Caco-2 (cell line): ENCODE data around the gene KCNH5. TPM values are rescaled to one million over a fixed set of nuclear protein-coding genes. Genes with fewer than 3 reads are reported as not detected.

ENCODE experiments used
- BruUV-seq: library from RNA; stranded (reverse); fragments of 400-500 nt; replicated peaks from 2 replicates; lab custom pipeline; 2021; lab: Mats Ljungman, UMichigan
- CTCF ChIA-PET: fragments of 300-600 bp; sonication (Branson Sonifier 250); formaldehyde crosslinking; loops from one replicate; lab custom pipeline; 2022; ENCODE audit warnings: antibody characterized with exemption; lab: Charles Lee
- POLR2A ChIA-PET: fragments of 300-600 bp; sonication (Branson Sonifier 250); formaldehyde crosslinking; loops from one replicate; lab custom pipeline; 2022; ENCODE audit warnings: antibody characterized with exemption; lab: Charles Lee
- DNase-seq, 2 experiments: peaks; one replicate each; pipeline versions ENCODE4 v3.0.0 to v3.0.0-alpha.2; 2020 to 2022
- H3K27me3 ChIP-seq: replicated peaks from 2 replicates; pipeline ENCODE4 v1.6.0; 2011; ENCODE audit warnings: low read length; ENCODE audit not compliant: control insufficient read depth, insufficient read depth
- H3K36me3 ChIP-seq: 2 replicates; pipeline ENCODE4 v1.5.1; 2011; ENCODE audit warnings: low read length; ENCODE audit not compliant: control insufficient read depth, insufficient read depth
- H3K4me1 ChIP-seq: fragments of 250-450 bp; sonication (Bioruptor Pico); 2 replicates; pipeline ENCODE4 v1.5.1; 2020; ENCODE audit warnings: mild to moderate bottlenecking
- H3K4me3 ChIP-seq: 2 replicates; pipeline ENCODE4 v1.5.1; 2011; ENCODE audit warnings: low read depth, mild to moderate bottlenecking, control low read depth, low read length
- H3K9me3 ChIP-seq: fragments of 250-450 bp; sonication (Bioruptor Pico); 2 replicates; pipeline ENCODE4 v1.5.1; 2020; ENCODE audit warnings: mild to moderate bottlenecking, moderate library complexity
- H3K27ac Mint-ChIP-seq: one replicate; pipeline ENCODE4 v1.8.0; 2022; ENCODE audit warnings: mixed read lengths; ENCODE audit not compliant: unreplicated experiment
- H3K27me3 Mint-ChIP-seq: one replicate; pipeline ENCODE4 v1.8.0; 2022; ENCODE audit warnings: mixed read lengths; ENCODE audit not compliant: insufficient read depth, unreplicated experiment
- H3K36me3 Mint-ChIP-seq: one replicate; pipeline ENCODE4 v1.8.0; 2022; ENCODE audit warnings: mild to moderate bottlenecking, mixed read lengths; ENCODE audit not compliant: insufficient read depth, unreplicated experiment
- H3K4me1 Mint-ChIP-seq: one replicate; pipeline ENCODE4 v1.8.0; 2022; ENCODE audit warnings: low read depth, mixed read lengths; ENCODE audit not compliant: unreplicated experiment
- H3K4me3 Mint-ChIP-seq: one replicate; pipeline ENCODE4 v1.8.0; 2022; ENCODE audit warnings: mild to moderate bottlenecking, moderate library complexity, mixed read lengths; ENCODE audit not compliant: unreplicated experiment
- H3K9me3 Mint-ChIP-seq: one replicate; pipeline ENCODE4 v1.8.0; 2022; ENCODE audit warnings: mixed read lengths; ENCODE audit not compliant: unreplicated experiment
- CTCF ChIP-seq, 2 experiments: fragments of 200-600 bp in 1 of 2; IDR thresholded peaks; 1 replicate in 1 of 2; 2 replicates in 1 of 2; pipeline versions ENCODE4 v1.5.1 to v1.8.0; 2011 to 2022; ENCODE audit warnings: antibody characterized with exemption in 1 of 2, control low read depth in 1 of 2, inconsistent platforms in 1 of 2, low read depth in 1 of 2, low read length in 1 of 2, mild to moderate bottlenecking in 1 of 2, moderate library complexity in 1 of 2; ENCODE audit not compliant: insufficient read depth in 1 of 2, severe bottlenecking in 1 of 2, unreplicated experiment in 1 of 2
- intact Hi-C: fragments of 100-400 bp; cut with micrococcal nuclease; formaldehyde crosslinking; loops from one replicate; pipeline ENCODE4 v1.10.0; 2022; ENCODE audit not compliant: unreplicated experiment
- total RNA-seq: library from RNA; stranded (reverse); gene quantifications from 2 replicates; pipeline ENCODE4 v1.2.3, GENCODE V29; 2022

Gene KCNH5
- total RNA-seq, 1 experiment from 2014 or later = not detected

GRCh38 chr14:62684376-62684775 lies 360.9 kb downstream of the KCNH5 start:
- ChIA-PET POLR2A (no interaction called here), CTCF (no interaction called here)
- BruUV-seq = no TSS peak
- no peaks in the 10 kb centered on the region for H3K27me3 Mint-ChIP-seq
- H3K4me3 ChIP-seq = no peak overlapping the region
- H3K4me3 Mint-ChIP-seq = no peak overlapping the region
- no peak for DNase-seq
- peaks cover 3% of the 10 kb centered on the region for H3K36me3 Mint-ChIP-seq
- peaks cover 16% of the 10 kb centered on the region for H3K4me1 ChIP-seq
- no peaks in the 10 kb centered on the region for H3K36me3 ChIP-seq
- no peaks in the 10 kb centered on the region for H3K27me3 ChIP-seq
- intact Hi-C loops = no loop called here
- H3K9me3 ChIP-seq = peaks cover 2% of the 10 kb centered on the region; the same call in 1 of the 2 replicates
- H3K4me1 Mint-ChIP-seq = peaks cover 3% of the 10 kb centered on the region
- TF ChIP-seq CTCF (IDR thresholded peaks at IDR 0.05; ENCODE audit: insufficient read depth in 1 of 2, low read depth in 1 of 2, low read length in 1 of 2, severe bottlenecking in 1 of 2, unreplicated experiment in 1 of 2) = no peak
- H3K27ac Mint-ChIP-seq = no peak overlapping the region
- H3K9me3 Mint-ChIP-seq = peaks cover 14% of the 10 kb centered on the region

GRCh38 chr14:62682208-62682607 lies 363.1 kb downstream of the KCNH5 start:
- ChIA-PET POLR2A (no interaction called here), CTCF (no interaction called here)
- DNase-seq = no peak
- H3K27ac Mint-ChIP-seq = no peak overlapping the region
- Histone ChIP-seq H3K27me3 (no peaks in the 10 kb centered on the region), H3K4me3 (no peak overlapping the region), H3K4me1 (peaks cover 11% of the 10 kb centered on the region), H3K36me3 (no peaks in the 10 kb centered on the region), H3K9me3 (peaks cover 2% of the 10 kb centered on the region; the same call in 1 of the 2 replicates)
- no peaks in the 10 kb centered on the region for H3K27me3 Mint-ChIP-seq
- no peak overlapping the region for H3K4me3 Mint-ChIP-seq
- H3K9me3 Mint-ChIP-seq = peaks cover 10% of the 10 kb centered on the region
- H3K36me3 Mint-ChIP-seq = no peaks in the 10 kb centered on the region
- no TSS peak for BruUV-seq
- intact Hi-C loops = no loop called here
- H3K4me1 Mint-ChIP-seq = no peaks in the 10 kb centered on the region
- no peak for TF ChIP-seq CTCF (IDR thresholded peaks at IDR 0.05; ENCODE audit: insufficient read depth in 1 of 2, low read depth in 1 of 2, low read length in 1 of 2, severe bottlenecking in 1 of 2, unreplicated experiment in 1 of 2)

- no peaks in the 10 kb centered on the region for H3K27me3 ChIP-seq
- Mint-ChIP-seq H3K4me3 (no peak overlapping the region), H3K27me3 (no peaks in the 10 kb centered on the region), H3K4me1 (no peaks in the 10 kb centered on the region), H3K27ac (no peak overlapping the region), H3K36me3 (no peaks in the 10 kb centered on the region), H3K9me3 (peaks cover 5% of the 10 kb centered on the region)
- no peak for DNase-seq
- no peaks in the 10 kb centered on the region for H3K9me3 ChIP-seq
- no peaks in the 10 kb centered on the region for H3K36me3 ChIP-seq
- BruUV-seq = no TSS peak
- intact Hi-C loops = no loop called here
- no peak overlapping the region for H3K4me3 ChIP-seq
- no peaks in the 10 kb centered on the region for H3K4me1 ChIP-seq
- TF ChIP-seq CTCF (IDR thresholded peaks at IDR 0.05; ENCODE audit: insufficient read depth in 1 of 2, low read depth in 1 of 2, low read length in 1 of 2, severe bottlenecking in 1 of 2, unreplicated experiment in 1 of 2) = no peak
- ChIA-PET POLR2A (interaction anchor here (0.5 kb wide), 1 partner anchor 411 kb away, joined by 5 read pairs; no protein-coding TSS in a partner anchor), CTCF (no interaction called here)
Measured at GRCh38 chr14:62674563-62675237, 370.6 kb downstream of the KCNH5 start.
